Measurements from ENCODE around the gene GPANK1.

GRCh38 chr6:31655349-31656237 lies 9.2 kb downstream of the GPANK1 start, which contains the start of gene APOM:
- TF ChIP-seq CTCF (IDR thresholded peaks at IDR 0.05) (no peak), POLR2A (IDR thresholded peaks at IDR 0.05) (no peak), POLR2AphosphoS5 (IDR thresholded peaks at IDR 0.05) (no peak)

Measured in prostate gland (tissue), 2 donors.